Activated B cell treated with CpG ODN at 0.5 μM for 24 hours (primary cell): Measurements from ENCODE around the gene RUFY1. TPM values are rescaled to one million over a fixed set of nuclear protein-coding genes. Genes with fewer than 3 reads are reported as not detected.

ENCODE experiments used
- total RNA-seq: library from RNA; stranded (reverse); gene quantifications from 2 replicates; pipeline ENCODE4 v1.2.3, GENCODE V29; 2022

RUFY1 gene
- total RNA-seq, 1 donor from 2014 or later = 95.8 TPM

Other genes starting within 250 kb of the RUFY1 start
- gene ADAMTS2, start 205.1 kb upstream of the RUFY1 start, total RNA-seq = not detected in 2 replicates
- 1,061 and 1,210 TPM in 2 replicates for gene HNRNPH1, start 73.1 kb downstream of the RUFY1 start, total RNA-seq
- not detected in 2 replicates for gene CBY3, start 130.5 kb downstream of the RUFY1 start, total RNA-seq
- gene CANX, start 148.4 kb downstream of the RUFY1 start, total RNA-seq = 318 and 332 TPM in 2 replicates
- 33.6 and 38.8 TPM in 2 replicates for gene MAML1, start 182.3 kb downstream of the RUFY1 start, total RNA-seq
- gene LTC4S, start 243.4 kb downstream of the RUFY1 start, total RNA-seq = 2.6 and 2.7 TPM in 2 replicates